Smooth muscle cell (in vitro differentiated cells): Measurements from ENCODE around the gene CYFIP2. TPM values are rescaled to one million over a fixed set of nuclear protein-coding genes. Genes with fewer than 3 reads are reported as not detected.

Experiments used
- DNase-seq: peaks from one replicate; lab custom pipeline; 2025; ENCODE audit not compliant: unreplicated experiment; lab: John Stamatoyannopoulos, UW
- H2AFZ ChIP-seq: fragments of 200-600 bp; sonication (generic); 2 replicates; pipeline ENCODE4 v1.6.0; 2016; ENCODE audit warnings: antibody characterized with exemption, low read depth, mild to moderate bottlenecking
- H3F3A ChIP-seq: fragments of 200-600 bp; sonication (generic); 2 replicates; pipeline ENCODE4 v1.6.0; 2017; ENCODE audit warnings: antibody characterized with exemption, low read depth
- H3K27ac ChIP-seq: fragments of 200-600 bp; sonication (generic); 2 replicates; pipeline ENCODE4 v1.5.1; 2016; ENCODE audit warnings: low read depth, mild to moderate bottlenecking
- H3K27me3 ChIP-seq: fragments of 200-600 bp; sonication (generic); 2 replicates; pipeline ENCODE4 v1.6.1; 2016; ENCODE audit warnings: low read depth, mild to moderate bottlenecking
- H3K36me3 ChIP-seq: fragments of 200-600 bp; sonication (generic); 2 replicates; pipeline ENCODE4 v1.5.1; 2016; ENCODE audit warnings: low read depth
- H3K4me1 ChIP-seq: fragments of 200-600 bp; sonication (generic); 2 replicates; pipeline ENCODE4 v1.5.1; 2016; ENCODE audit warnings: low read depth
- H3K4me2 ChIP-seq: fragments of 200-600 bp; sonication (generic); 2 replicates; pipeline ENCODE4 v1.6.0; 2016; ENCODE audit warnings: mild to moderate bottlenecking
- H3K4me3 ChIP-seq: fragments of 200-600 bp; sonication (generic); 2 replicates; pipeline ENCODE4 v1.5.1; 2016; ENCODE audit warnings: mild to moderate bottlenecking
- H3K79me2 ChIP-seq: fragments of 200-600 bp; sonication (generic); 2 replicates; pipeline ENCODE4 v1.6.0; 2016; ENCODE audit warnings: low read depth, mild to moderate bottlenecking
- H3K9ac ChIP-seq: fragments of 200-600 bp; sonication (generic); 2 replicates; pipeline ENCODE4 v1.6.0; 2016; ENCODE audit warnings: low read depth
- H3K9me3 ChIP-seq: fragments of 200-600 bp; sonication (generic); replicated peaks from 2 replicates; pipeline ENCODE4 v1.5.1; 2016; ENCODE audit warnings: low read depth
- H4K20me1 ChIP-seq: fragments of 200-600 bp; sonication (generic); 2 replicates; pipeline ENCODE4 v1.6.0; 2016; ENCODE audit warnings: low read depth
- CTCF ChIP-seq: fragments of 200-600 bp; sonication (generic); IDR thresholded peaks from 2 replicates; pipeline ENCODE4 v1.5.1; 2017; ENCODE audit warnings: borderline replicate concordance, mild to moderate bottlenecking, antibody characterized with exemption; ENCODE audit not compliant: insufficient read depth, poor library complexity, severe bottlenecking
- WGBS: methylation state at CpG from one replicate; pipeline ENCODE4 v1.1.7; 2016; ENCODE audit warnings: low lambda C conversion rate; 5-methylcytosine and 5-hydroxymethylcytosine counted together
- polyA plus RNA-seq: library from polyadenylated mRNA; unstranded; fragments of >200 nt; fragmentation: Nextera tagmentation; extraction: Ambion mirVana; gene quantifications from 2 replicates; pipeline ENCODE4 v1.2.1, GENCODE V29; 2016
- total RNA-seq: library from RNA; depleted of rRNA; stranded (reverse); fragments of >200 nt; gene quantifications from 2 replicates; pipeline ENCODE4 v1.2.3, GENCODE V29; 2014

CYFIP2 gene
- total and polyA plus RNA-seq, 2 experiments from 2014 or later = 11.4 to 17.8 TPM

GRCh38 chr5:157290981-157291711, 25.2 kb downstream of the CYFIP2 start:
- H3K4me1 ChIP-seq = peaks cover 9% of the 10 kb centered on the region
- DNase-seq = no peak
- H3K9ac ChIP-seq = peak overlapping the region; percentile 21
- no peaks in the 10 kb centered on the region for H4K20me1 ChIP-seq
- no peak overlapping the region for H3K4me3 ChIP-seq
- H3F3A ChIP-seq = peaks cover 12% of the 10 kb centered on the region
- no peak for TF ChIP-seq CTCF
- 72% methylated on average over 10 of the region's 10 CpGs for WGBS
- H3K36me3 ChIP-seq = no peaks in the 10 kb centered on the region
- no peaks in the 10 kb centered on the region for H3K27me3 ChIP-seq
- no peak overlapping the region for H2AFZ ChIP-seq
- peak overlapping the region; percentile 82 for H3K27ac ChIP-seq
- peak overlapping the region; percentile 8 for H3K4me2 ChIP-seq
- H3K9me3 ChIP-seq = no peaks in the 10 kb centered on the region
- no peaks in the 10 kb centered on the region for H3K79me2 ChIP-seq

- Histone ChIP-seq H4K20me1 (no peaks in the 10 kb centered on the region), H3K4me3 (no peak overlapping the region), H3K36me3 (no peaks in the 10 kb centered on the region), H3K4me1 (peaks cover 9% of the 10 kb centered on the region), H3K79me2 (no peaks in the 10 kb centered on the region), H3K27me3 (no peaks in the 10 kb centered on the region), H3F3A (peaks cover 12% of the 10 kb centered on the region), H3K9ac (no peak overlapping the region), H3K27ac (no peak overlapping the region), H3K9me3 (no peaks in the 10 kb centered on the region), H3K4me2 (no peak overlapping the region), H2AFZ (no peak overlapping the region)
- DNase-seq = no peak
- no peak for TF ChIP-seq CTCF
- 61% methylated on average over 3 of the region's 3 CpGs for WGBS
Measured at GRCh38 chr5:157292599-157292998, 26.7 kb downstream of the CYFIP2 start.

GRCh38 chr5:157294407-157295091, 28.6 kb downstream of the CYFIP2 start:
- peaks cover 5% of the 10 kb centered on the region for H3K4me1 ChIP-seq
- no peak overlapping the region for H3K27ac ChIP-seq
- WGBS = 86% methylated on average over 7 of the region's 7 CpGs
- no peak for TF ChIP-seq CTCF
- no peak overlapping the region for H3K4me2 ChIP-seq
- no peaks in the 10 kb centered on the region for H4K20me1 ChIP-seq
- no peaks in the 10 kb centered on the region for H3K36me3 ChIP-seq
- peaks cover 5% of the 10 kb centered on the region for H3F3A ChIP-seq
- no peaks in the 10 kb centered on the region for H3K9me3 ChIP-seq
- H2AFZ ChIP-seq = no peak overlapping the region
- DNase-seq = no peak
- no peak overlapping the region for H3K4me3 ChIP-seq
- no peaks in the 10 kb centered on the region for H3K27me3 ChIP-seq
- H3K9ac ChIP-seq = no peak overlapping the region
- no peaks in the 10 kb centered on the region for H3K79me2 ChIP-seq

GRCh38 chr5:157295247-157295646, 29.3 kb downstream of the CYFIP2 start:
- no peak for TF ChIP-seq CTCF
- 90% methylated on average over 1 of the region's 1 CpG for WGBS
- Histone ChIP-seq H3K27me3 (no peaks in the 10 kb centered on the region), H3K9me3 (no peaks in the 10 kb centered on the region), H3K27ac (no peak overlapping the region), H3K4me3 (no peak overlapping the region), H2AFZ (no peak overlapping the region), H3K4me2 (no peak overlapping the region), H4K20me1 (no peaks in the 10 kb centered on the region), H3F3A (peaks cover 4% of the 10 kb centered on the region), H3K9ac (no peak overlapping the region), H3K79me2 (no peaks in the 10 kb centered on the region), H3K4me1 (no peaks in the 10 kb centered on the region), H3K36me3 (no peaks in the 10 kb centered on the region)
- DNase-seq = no peak
